H1 (cell line): ENCODE results near the gene MEGF9.

Experiments used
- ASH2L ChIP-seq: fragments of 200-600, 300-600 bp; sonication (generic); IDR thresholded peaks from one replicate; pipeline ENCODE4 v1.7.1; 2017; ENCODE audit warnings: low read length
- BACH1 ChIP-seq: IDR thresholded peaks from 2 replicates; pipeline ENCODE4 v1.6.1; 2012; ENCODE audit warnings: low read length, improper control_type of control experiment
- CHD2 ChIP-seq: IDR thresholded peaks from 2 replicates; pipeline ENCODE4 v1.6.1; 2012; ENCODE audit warnings: low read length, improper control_type of control experiment
- PHF8 ChIP-seq: fragments of 200-600 bp; sonication (generic); conservative IDR thresholded peaks from 2 replicates; pipeline ENCODE4 v1.7.1; 2012; ENCODE audit warnings: low read depth, mild to moderate bottlenecking, inconsistent platforms, low read length, moderate library complexity
- POLR2A ChIP-seq, 2 experiments: IDR thresholded peaks; 1 replicate in 1 of 2; 2 replicates in 1 of 2; pipeline ENCODE4 v1.6.1; 2011; ENCODE audit warnings: low read depth in 2 of 2, low read length in 2 of 2, mild to moderate bottlenecking in 2 of 2; ENCODE audit errors: control extremely low read depth in 1 of 2
- POLR2AphosphoS5 ChIP-seq: IDR thresholded peaks from 2 replicates; pipeline ENCODE4 v1.6.1; 2011; ENCODE audit warnings: low read depth, low read length
- RAD21 ChIP-seq, 2 experiments: IDR thresholded peaks in 1 of 2; conservative IDR thresholded peaks in 1 of 2; 2 replicates each; pipeline ENCODE4 v1.6.1; 2011; ENCODE audit warnings: low read depth in 2 of 2, low read length in 2 of 2, improper control_type of control experiment in 1 of 2, inconsistent platforms in 1 of 2, mild to moderate bottlenecking in 1 of 2, moderate library complexity in 1 of 2
- SP1 ChIP-seq: IDR thresholded peaks from 2 replicates; pipeline ENCODE4 v1.6.1; 2011; ENCODE audit warnings: low read depth, low read length
- SP2 ChIP-seq: IDR thresholded peaks from 2 replicates; pipeline ENCODE4 v1.6.1; 2012; ENCODE audit warnings: mild to moderate bottlenecking, low read length, inconsistent platforms
- SRF ChIP-seq: IDR thresholded peaks from 2 replicates; pipeline ENCODE4 v1.6.1; 2011; ENCODE audit warnings: mild to moderate bottlenecking, low read depth, low read length, moderate library complexity
- YY1 ChIP-seq: IDR thresholded peaks from 2 replicates; pipeline ENCODE4 v1.6.1; 2011; ENCODE audit warnings: low read depth, mild to moderate bottlenecking, low read length
- TF ChIP-seq, protein P1 (sequence below): IDR thresholded peaks from 2 replicates; pipeline ENCODE4 v1.6.1; 2011; ENCODE audit warnings: low read length, improper control_type of control experiment
- TF ChIP-seq, protein P2 (sequence below), 3 experiments: IDR thresholded peaks; 1 replicate in 2 of 3; 2 replicates in 1 of 3; pipeline versions ENCODE4 v1.5.1 to v1.6.1; 2011; ENCODE audit warnings: low read length in 3 of 3, mild to moderate bottlenecking in 3 of 3, inconsistent platforms in 2 of 3, low read depth in 1 of 3, moderate library complexity in 1 of 3; ENCODE audit not compliant: insufficient read depth in 1 of 3; ENCODE audit errors: control extremely low read depth in 1 of 3

DNA sequence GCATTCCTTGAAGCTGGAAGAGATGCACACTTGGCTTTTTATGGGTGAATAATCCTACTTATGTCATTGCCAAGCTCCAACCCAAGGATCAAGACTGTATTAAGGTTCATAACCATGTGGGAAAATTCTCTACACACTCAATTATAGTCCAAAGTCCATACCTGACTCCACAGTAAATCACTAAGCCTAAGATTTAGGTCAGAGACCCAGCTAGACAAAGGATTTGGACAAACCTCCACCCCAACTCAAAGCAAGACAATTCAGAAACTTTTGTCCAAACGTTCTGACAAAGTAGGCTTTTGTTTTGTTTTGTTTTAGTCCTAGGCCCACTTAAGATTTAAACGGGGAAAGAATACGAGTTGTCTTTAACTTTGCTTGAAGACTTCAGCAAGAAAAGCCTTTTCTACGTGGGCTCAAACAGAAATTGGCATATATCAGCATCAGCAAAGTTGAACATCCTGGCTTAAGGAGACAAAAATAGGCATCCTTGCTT lies 1.7 kb downstream of the MEGF9 start:
- TF ChIP-seq, protein P1, sequence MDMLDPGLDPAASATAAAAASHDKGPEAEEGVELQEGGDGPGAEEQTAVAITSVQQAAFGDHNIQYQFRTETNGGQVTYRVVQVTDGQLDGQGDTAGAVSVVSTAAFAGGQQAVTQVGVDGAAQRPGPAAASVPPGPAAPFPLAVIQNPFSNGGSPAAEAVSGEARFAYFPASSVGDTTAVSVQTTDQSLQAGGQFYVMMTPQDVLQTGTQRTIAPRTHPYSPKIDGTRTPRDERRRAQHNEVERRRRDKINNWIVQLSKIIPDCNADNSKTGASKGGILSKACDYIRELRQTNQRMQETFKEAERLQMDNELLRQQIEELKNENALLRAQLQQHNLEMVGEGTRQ: no peak
- TF ChIP-seq YY1 (no peak), SP2 (no peak), POLR2A (IDR thresholded peaks at IDR 0.05; ENCODE audit: control extremely low read depth in 1 of 2, low read depth in 2 of 2, low read length in 2 of 2) (no peak), CHD2 (no peak), POLR2AphosphoS5 (no peak), PHF8 (no peak), RAD21 (IDR thresholded peaks at IDR 0.05 in 1 of 2, conservative IDR thresholded peaks at IDR 0.05 in 1 of 2; ENCODE audit: low read depth in 2 of 2, low read length in 2 of 2) (no peak), BACH1 (no peak), ASH2L (no peak), SP1 (no peak), SRF (no peak)
- TF ChIP-seq, protein P2, sequence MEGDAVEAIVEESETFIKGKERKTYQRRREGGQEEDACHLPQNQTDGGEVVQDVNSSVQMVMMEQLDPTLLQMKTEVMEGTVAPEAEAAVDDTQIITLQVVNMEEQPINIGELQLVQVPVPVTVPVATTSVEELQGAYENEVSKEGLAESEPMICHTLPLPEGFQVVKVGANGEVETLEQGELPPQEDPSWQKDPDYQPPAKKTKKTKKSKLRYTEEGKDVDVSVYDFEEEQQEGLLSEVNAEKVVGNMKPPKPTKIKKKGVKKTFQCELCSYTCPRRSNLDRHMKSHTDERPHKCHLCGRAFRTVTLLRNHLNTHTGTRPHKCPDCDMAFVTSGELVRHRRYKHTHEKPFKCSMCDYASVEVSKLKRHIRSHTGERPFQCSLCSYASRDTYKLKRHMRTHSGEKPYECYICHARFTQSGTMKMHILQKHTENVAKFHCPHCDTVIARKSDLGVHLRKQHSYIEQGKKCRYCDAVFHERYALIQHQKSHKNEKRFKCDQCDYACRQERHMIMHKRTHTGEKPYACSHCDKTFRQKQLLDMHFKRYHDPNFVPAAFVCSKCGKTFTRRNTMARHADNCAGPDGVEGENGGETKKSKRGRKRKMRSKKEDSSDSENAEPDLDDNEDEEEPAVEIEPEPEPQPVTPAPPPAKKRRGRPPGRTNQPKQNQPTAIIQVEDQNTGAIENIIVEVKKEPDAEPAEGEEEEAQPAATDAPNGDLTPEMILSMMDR (IDR thresholded peaks at IDR 0.05; ENCODE audit: control extremely low read depth in 1 of 3, insufficient read depth in 1 of 3, low read depth in 1 of 3, low read length in 3 of 3): no peak
